GM23338 (cell line): ENCODE results near the gene MKLN1. TPM values are rescaled to one million over a fixed set of nuclear protein-coding genes. Genes with fewer than 3 reads are reported as not detected.

ENCODE experiments used
- ATAC-seq: fragments of 200-7000 bp; cut with Tn5 transposase; 3 replicates; pipeline ENCODE4 v1.9.1; 2020
- DNase-seq: peaks from one replicate; pipeline ENCODE4 v3.0.0-alpha.2; 2015; ENCODE audit warnings: low spot score
- H2AFZ ChIP-seq: fragments of 200-600 bp; sonication (generic); 2 replicates; pipeline ENCODE4 v1.8.0; 2016; ENCODE audit warnings: antibody characterized with exemption, mild to moderate bottlenecking, moderate library complexity
- H3F3A ChIP-seq: fragments of 200-600 bp; sonication (generic); replicated peaks from 2 replicates; pipeline ENCODE4 v1.8.0; 2017; ENCODE audit warnings: antibody characterized with exemption, mixed run types, low read depth
- H3K27ac ChIP-seq: fragments of 200-600 bp; sonication (generic); 2 replicates; pipeline ENCODE4 v1.6.1; 2016; ENCODE audit warnings: low read depth
- H3K27me3 ChIP-seq: fragments of 200-600 bp; sonication (generic); 2 replicates; pipeline ENCODE4 v1.8.0; 2016; ENCODE audit warnings: mild to moderate bottlenecking, mixed run types, moderate library complexity; ENCODE audit not compliant: insufficient read depth
- H3K36me3 ChIP-seq: fragments of 200-600 bp; sonication (generic); 2 replicates; pipeline ENCODE4 v1.8.0; 2016; ENCODE audit warnings: mild to moderate bottlenecking; ENCODE audit not compliant: insufficient read depth
- H3K4me1 ChIP-seq: fragments of 200-600 bp; sonication (generic); 2 replicates; pipeline ENCODE4 v1.8.0; 2016; ENCODE audit warnings: mild to moderate bottlenecking, moderate library complexity; ENCODE audit not compliant: insufficient read depth
- H3K4me2 ChIP-seq: fragments of 200-600 bp; sonication (generic); 2 replicates; pipeline ENCODE4 v1.7.1; 2017; ENCODE audit warnings: mixed run types
- H3K4me3 ChIP-seq: fragments of 200-600 bp; sonication (generic); 2 replicates; pipeline ENCODE4 v1.6.1; 2016; ENCODE audit warnings: mixed run types
- H3K79me2 ChIP-seq: fragments of 200-600 bp; sonication (generic); replicated peaks from 2 replicates; pipeline ENCODE4 v1.8.0; 2017; ENCODE audit warnings: mild to moderate bottlenecking; ENCODE audit not compliant: insufficient read depth
- H3K9me2 ChIP-seq: fragments of 200-600 bp; sonication (generic); 2 replicates; pipeline ENCODE4 v1.8.0; 2017; ENCODE audit not compliant: insufficient read depth
- H4K20me1 ChIP-seq: fragments of 200-600 bp; sonication (generic); replicated peaks from 2 replicates; pipeline ENCODE4 v1.8.0; 2017; ENCODE audit warnings: mild to moderate bottlenecking; ENCODE audit not compliant: insufficient read depth
- H3K27ac Mint-ChIP-seq: 2 replicates; pipeline ENCODE4 v1.8.0; 2020; ENCODE audit warnings: inconsistent platforms, mild to moderate bottlenecking, moderate library complexity, mixed read lengths
- H3K27me3 Mint-ChIP-seq: 3 replicates; pipeline ENCODE4 v1.8.0; 2022; ENCODE audit warnings: low read depth, mild to moderate bottlenecking, moderate library complexity, mixed read lengths, inconsistent platforms; ENCODE audit not compliant: insufficient read depth, poor library complexity
- H3K36me3 Mint-ChIP-seq: 3 replicates; pipeline ENCODE4 v1.8.0; 2021; ENCODE audit warnings: low read depth, mild to moderate bottlenecking, inconsistent platforms, moderate library complexity, mixed read lengths
- H3K4me1 Mint-ChIP-seq: 3 replicates; pipeline ENCODE4 v1.8.0; 2020; ENCODE audit warnings: mild to moderate bottlenecking, inconsistent platforms, mixed read lengths
- H3K4me3 Mint-ChIP-seq: 3 replicates; pipeline ENCODE4 v1.8.0; 2021; ENCODE audit warnings: moderate library complexity, mild to moderate bottlenecking, inconsistent platforms, mixed read lengths
- H3K9me3 Mint-ChIP-seq: 3 replicates; pipeline ENCODE4 v1.8.0; 2020; ENCODE audit warnings: moderate library complexity, mild to moderate bottlenecking, inconsistent platforms, mixed read lengths
- CREB1 ChIP-seq: fragments of 250-450 bp; sonication (Bioruptor Pico); IDR thresholded peaks from 2 replicates; pipeline ENCODE4 v1.5.0; 2020; ENCODE audit warnings: low read depth, mild to moderate bottlenecking, moderate library complexity
- EZH2 ChIP-seq: fragments of 200-600 bp; sonication (generic); IDR thresholded peaks from one replicate; pipeline ENCODE4 v1.8.0; 2017; ENCODE audit warnings: antibody characterized with exemption, mild to moderate bottlenecking, low read depth; ENCODE audit not compliant: unreplicated experiment
- EZH2phosphoT487 ChIP-seq: fragments of 200-600 bp; sonication (generic); IDR thresholded peaks from one replicate; pipeline ENCODE4 v1.8.1; 2018; ENCODE audit warnings: antibody characterized with exemption; ENCODE audit not compliant: unreplicated experiment
- JUNB ChIP-seq: IDR thresholded peaks from one replicate; pipeline ENCODE4 v1.6.1; 2016; ENCODE audit warnings: antibody characterized with exemption; ENCODE audit not compliant: unreplicated experiment
- POLR2AphosphoS5 ChIP-seq: IDR thresholded peaks from 2 replicates; pipeline ENCODE4 v1.6.1; 2016; ENCODE audit warnings: antibody characterized with exemption, low read depth
- STAT1 ChIP-seq: IDR thresholded peaks from one replicate; pipeline ENCODE4 v1.6.1; 2016; ENCODE audit warnings: antibody characterized with exemption; ENCODE audit not compliant: unreplicated experiment
- ZNF114 ChIP-seq: fragments of 250-450 bp; sonication (Bioruptor Pico); IDR thresholded peaks from 2 replicates; pipeline ENCODE4 v1.5.0; 2020; ENCODE audit warnings: mild to moderate bottlenecking, moderate library complexity
- ZNF331 ChIP-seq: fragments of 250-450 bp; sonication (Bioruptor Pico); IDR thresholded peaks from 2 replicates; pipeline ENCODE4 v1.5.0; 2020; ENCODE audit warnings: low read depth, mild to moderate bottlenecking, moderate library complexity
- polyA plus RNA-seq: library from polyadenylated mRNA; unstranded; fragments of >200 nt; fragmentation: Nextera tagmentation; extraction: Ambion mirVana; gene quantifications from 2 replicates; pipeline ENCODE4 v1.2.1, GENCODE V29; 2016
- total RNA-seq: library from RNA; depleted of rRNA; stranded (reverse); fragments of >200 nt; shearing (Covaris generic); gene quantifications from 2 replicates; pipeline ENCODE4 v1.2.3, GENCODE V29; 2014
- TF ChIP-seq, protein P1 (sequence below): IDR thresholded peaks from one replicate; pipeline ENCODE4 v1.6.1; 2018; ENCODE audit warnings: antibody characterized with exemption; ENCODE audit not compliant: unreplicated experiment
- TF ChIP-seq, protein P2 (sequence below): fragments of 250-450 bp; sonication (Bioruptor Pico); IDR thresholded peaks from 2 replicates; pipeline ENCODE4 v1.5.0; 2020; ENCODE audit warnings: mild to moderate bottlenecking, moderate library complexity

MKLN1 gene
- total and polyA plus RNA-seq, 2 experiments from 2014 or later, result 25.3 to 46.5 TPM

DNA sequence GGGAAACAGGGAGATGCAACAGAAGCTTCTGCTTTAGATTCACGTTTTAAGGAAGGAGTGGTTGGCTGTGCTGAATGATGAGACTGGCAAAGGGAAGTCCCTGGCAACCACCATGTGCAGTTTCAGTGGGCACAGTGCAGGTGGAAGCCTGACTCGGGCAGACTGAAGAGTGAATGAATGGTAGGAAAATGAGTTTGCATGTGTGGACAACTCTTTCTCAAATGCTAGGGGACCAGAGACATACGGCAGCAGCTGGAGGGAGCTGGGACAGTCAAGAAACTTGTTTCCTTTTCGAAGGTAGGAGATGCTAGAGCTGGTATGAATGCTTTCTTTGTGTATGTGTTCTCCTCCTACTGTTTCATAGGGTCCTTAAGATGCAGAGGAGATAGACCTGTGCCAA is 199.8 kb downstream of the MKLN1 start:
- H3K27me3 ChIP-seq, result no peaks in the 10 kb centered on the region
- H3F3A ChIP-seq, result peaks cover 38% of the 10 kb centered on the region
- Mint-ChIP-seq H3K9me3 (no peaks in the 10 kb centered on the region), H3K4me1 (peaks cover 73% of the 10 kb centered on the region), H3K36me3 (peaks cover 55% of the 10 kb centered on the region), H3K27ac (0 out of 2 replicates have a peak overlapping the region, but pooled peaks have one; percentile 39), H3K27me3 (peaks cover 16% of the 10 kb centered on the region), H3K4me3 (no peak overlapping the region; the same call in 2 of the 3 replicates)
- peaks cover under 1% of the 10 kb centered on the region for H3K36me3 ChIP-seq
- peak overlapping the region; percentile 15; the same call in 1 of the 2 replicates for H3K4me2 ChIP-seq
- H2AFZ ChIP-seq, result no peak overlapping the region
- peaks cover 90% of the 10 kb centered on the region for H4K20me1 ChIP-seq
- no peak overlapping the region for H3K4me3 ChIP-seq
- DNase-seq (no peak), ATAC-seq (no peak)
- no peaks in the 10 kb centered on the region for H3K9me2 ChIP-seq
- peaks cover 99% of the 10 kb centered on the region for H3K79me2 ChIP-seq
- H3K4me1 ChIP-seq, result peaks cover 86% of the 10 kb centered on the region
- peak overlapping the region; percentile 81; the same call in 1 of the 2 replicates for H3K27ac ChIP-seq
- TF ChIP-seq POLR2AphosphoS5 (no peak; the same call in 1 of the 2 replicates), EZH2 (no peak), CREB1 (CRISPR knock-in tag) (no peak), EZH2phosphoT487 (no peak), JUNB (no peak), ZNF331 (CRISPR knock-in tag) (no peak), ZNF114 (CRISPR knock-in tag) (no peak), STAT1 (no peak)
- TF ChIP-seq, protein P1, sequence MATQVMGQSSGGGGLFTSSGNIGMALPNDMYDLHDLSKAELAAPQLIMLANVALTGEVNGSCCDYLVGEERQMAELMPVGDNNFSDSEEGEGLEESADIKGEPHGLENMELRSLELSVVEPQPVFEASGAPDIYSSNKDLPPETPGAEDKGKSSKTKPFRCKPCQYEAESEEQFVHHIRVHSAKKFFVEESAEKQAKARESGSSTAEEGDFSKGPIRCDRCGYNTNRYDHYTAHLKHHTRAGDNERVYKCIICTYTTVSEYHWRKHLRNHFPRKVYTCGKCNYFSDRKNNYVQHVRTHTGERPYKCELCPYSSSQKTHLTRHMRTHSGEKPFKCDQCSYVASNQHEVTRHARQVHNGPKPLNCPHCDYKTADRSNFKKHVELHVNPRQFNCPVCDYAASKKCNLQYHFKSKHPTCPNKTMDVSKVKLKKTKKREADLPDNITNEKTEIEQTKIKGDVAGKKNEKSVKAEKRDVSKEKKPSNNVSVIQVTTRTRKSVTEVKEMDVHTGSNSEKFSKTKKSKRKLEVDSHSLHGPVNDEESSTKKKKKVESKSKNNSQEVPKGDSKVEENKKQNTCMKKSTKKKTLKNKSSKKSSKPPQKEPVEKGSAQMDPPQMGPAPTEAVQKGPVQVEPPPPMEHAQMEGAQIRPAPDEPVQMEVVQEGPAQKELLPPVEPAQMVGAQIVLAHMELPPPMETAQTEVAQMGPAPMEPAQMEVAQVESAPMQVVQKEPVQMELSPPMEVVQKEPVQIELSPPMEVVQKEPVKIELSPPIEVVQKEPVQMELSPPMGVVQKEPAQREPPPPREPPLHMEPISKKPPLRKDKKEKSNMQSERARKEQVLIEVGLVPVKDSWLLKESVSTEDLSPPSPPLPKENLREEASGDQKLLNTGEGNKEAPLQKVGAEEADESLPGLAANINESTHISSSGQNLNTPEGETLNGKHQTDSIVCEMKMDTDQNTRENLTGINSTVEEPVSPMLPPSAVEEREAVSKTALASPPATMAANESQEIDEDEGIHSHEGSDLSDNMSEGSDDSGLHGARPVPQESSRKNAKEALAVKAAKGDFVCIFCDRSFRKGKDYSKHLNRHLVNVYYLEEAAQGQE, result no peak
- TF ChIP-seq, protein P2, sequence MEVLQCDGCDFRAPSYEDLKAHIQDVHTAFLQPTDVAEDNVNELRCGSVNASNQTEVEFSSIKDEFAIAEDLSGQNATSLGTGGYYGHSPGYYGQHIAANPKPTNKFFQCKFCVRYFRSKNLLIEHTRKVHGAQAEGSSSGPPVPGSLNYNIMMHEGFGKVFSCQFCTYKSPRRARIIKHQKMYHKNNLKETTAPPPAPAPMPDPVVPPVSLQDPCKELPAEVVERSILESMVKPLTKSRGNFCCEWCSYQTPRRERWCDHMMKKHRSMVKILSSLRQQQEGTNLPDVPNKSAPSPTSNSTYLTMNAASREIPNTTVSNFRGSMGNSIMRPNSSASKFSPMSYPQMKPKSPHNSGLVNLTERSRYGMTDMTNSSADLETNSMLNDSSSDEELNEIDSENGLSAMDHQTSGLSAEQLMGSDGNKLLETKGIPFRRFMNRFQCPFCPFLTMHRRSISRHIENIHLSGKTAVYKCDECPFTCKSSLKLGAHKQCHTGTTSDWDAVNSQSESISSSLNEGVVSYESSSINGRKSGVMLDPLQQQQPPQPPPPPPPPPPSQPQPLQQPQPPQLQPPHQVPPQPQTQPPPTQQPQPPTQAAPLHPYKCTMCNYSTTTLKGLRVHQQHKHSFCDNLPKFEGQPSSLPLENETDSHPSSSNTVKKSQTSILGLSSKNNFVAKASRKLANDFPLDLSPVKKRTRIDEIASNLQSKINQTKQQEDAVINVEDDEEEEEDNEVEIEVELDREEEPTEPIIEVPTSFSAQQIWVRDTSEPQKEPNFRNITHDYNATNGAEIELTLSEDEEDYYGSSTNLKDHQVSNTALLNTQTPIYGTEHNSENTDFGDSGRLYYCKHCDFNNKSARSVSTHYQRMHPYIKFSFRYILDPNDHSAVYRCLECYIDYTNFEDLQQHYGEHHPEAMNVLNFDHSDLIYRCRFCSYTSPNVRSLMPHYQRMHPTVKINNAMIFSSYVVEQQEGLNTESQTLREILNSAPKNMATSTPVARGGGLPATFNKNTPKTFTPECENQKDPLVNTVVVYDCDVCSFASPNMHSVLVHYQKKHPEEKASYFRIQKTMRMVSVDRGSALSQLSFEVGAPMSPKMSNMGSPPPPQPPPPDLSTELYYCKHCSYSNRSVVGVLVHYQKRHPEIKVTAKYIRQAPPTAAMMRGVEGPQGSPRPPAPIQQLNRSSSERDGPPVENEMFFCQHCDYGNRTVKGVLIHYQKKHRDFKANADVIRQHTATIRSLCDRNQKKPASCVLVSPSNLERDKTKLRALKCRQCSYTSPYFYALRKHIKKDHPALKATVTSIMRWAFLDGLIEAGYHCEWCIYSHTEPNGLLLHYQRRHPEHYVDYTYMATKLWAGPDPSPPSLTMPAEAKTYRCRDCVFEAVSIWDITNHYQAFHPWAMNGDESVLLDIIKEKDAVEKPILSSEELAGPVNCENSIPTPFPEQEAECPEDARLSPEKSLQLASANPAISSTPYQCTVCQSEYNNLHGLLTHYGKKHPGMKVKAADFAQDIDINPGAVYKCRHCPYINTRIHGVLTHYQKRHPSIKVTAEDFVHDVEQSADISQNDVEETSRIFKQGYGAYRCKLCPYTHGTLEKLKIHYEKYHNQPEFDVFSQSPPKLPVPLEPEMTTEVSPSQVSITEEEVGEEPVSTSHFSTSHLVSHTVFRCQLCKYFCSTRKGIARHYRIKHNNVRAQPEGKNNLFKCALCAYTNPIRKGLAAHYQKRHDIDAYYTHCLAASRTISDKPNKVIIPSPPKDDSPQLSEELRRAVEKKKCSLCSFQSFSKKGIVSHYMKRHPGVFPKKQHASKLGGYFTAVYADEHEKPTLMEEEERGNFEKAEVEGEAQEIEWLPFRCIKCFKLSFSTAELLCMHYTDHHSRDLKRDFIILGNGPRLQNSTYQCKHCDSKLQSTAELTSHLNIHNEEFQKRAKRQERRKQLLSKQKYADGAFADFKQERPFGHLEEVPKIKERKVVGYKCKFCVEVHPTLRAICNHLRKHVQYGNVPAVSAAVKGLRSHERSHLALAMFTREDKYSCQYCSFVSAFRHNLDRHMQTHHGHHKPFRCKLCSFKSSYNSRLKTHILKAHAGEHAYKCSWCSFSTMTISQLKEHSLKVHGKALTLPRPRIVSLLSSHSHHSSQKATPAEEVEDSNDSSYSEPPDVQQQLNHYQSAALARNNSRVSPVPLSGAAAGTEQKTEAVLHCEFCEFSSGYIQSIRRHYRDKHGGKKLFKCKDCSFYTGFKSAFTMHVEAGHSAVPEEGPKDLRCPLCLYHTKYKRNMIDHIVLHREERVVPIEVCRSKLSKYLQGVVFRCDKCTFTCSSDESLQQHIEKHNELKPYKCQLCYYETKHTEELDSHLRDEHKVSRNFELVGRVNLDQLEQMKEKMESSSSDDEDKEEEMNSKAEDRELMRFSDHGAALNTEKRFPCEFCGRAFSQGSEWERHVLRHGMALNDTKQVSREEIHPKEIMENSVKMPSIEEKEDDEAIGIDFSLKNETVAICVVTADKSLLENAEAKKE (CRISPR knock-in tag), result no peak
